Activated CD8-positive, alpha-beta T cell treated with anti-CD3 and anti-CD28 coated beads for 36 hours (primary cell): Measurements from ENCODE around the gene AKAP5. TPM values are rescaled to one million over a fixed set of nuclear protein-coding genes. Genes with fewer than 3 reads are reported as not detected.

Source experiments
- ATAC-seq: fragments of 200-7000 bp; cut with Tn5 transposase; one replicate; pipeline ENCODE4 v1.10.0; 2021; ENCODE audit warnings: mild to moderate bottlenecking, moderate library complexity
- CTCF ChIA-PET: fragments of 350-600 bp; sonication (Branson Sonifier 250); formaldehyde crosslinking; loops from one replicate; lab custom pipeline; 2021; ENCODE audit warnings: antibody characterized with exemption; lab: Charles Lee
- POLR2A ChIA-PET: fragments of 350-600 bp; sonication (Branson Sonifier 250); formaldehyde crosslinking; loops from one replicate; lab custom pipeline; 2021; ENCODE audit warnings: antibody characterized with exemption; lab: Charles Lee
- DNase-seq: peaks from one replicate; pipeline ENCODE4 v3.0.0-alpha.2; 2020
- H3K27ac Mint-ChIP-seq: one replicate; pipeline ENCODE4 v1.8.0; 2021; ENCODE audit warnings: mild to moderate bottlenecking, mixed read lengths
- H3K27me3 Mint-ChIP-seq: one replicate; pipeline ENCODE4 v1.8.0; 2021; ENCODE audit warnings: mixed read lengths
- H3K36me3 Mint-ChIP-seq: one replicate; pipeline ENCODE4 v1.8.0; 2021; ENCODE audit warnings: low read depth, mixed read lengths
- H3K4me1 Mint-ChIP-seq: one replicate; pipeline ENCODE4 v1.8.0; 2021; ENCODE audit warnings: low read depth, mixed read lengths
- H3K4me3 Mint-ChIP-seq: one replicate; pipeline ENCODE4 v1.8.0; 2021; ENCODE audit warnings: mild to moderate bottlenecking, moderate library complexity, mixed read lengths
- H3K9me3 Mint-ChIP-seq: one replicate; pipeline ENCODE4 v1.8.0; 2021; ENCODE audit warnings: mixed read lengths
- CTCF ChIP-seq: fragments of 200-600 bp; IDR thresholded peaks from one replicate; pipeline ENCODE4 v1.8.0; 2022; ENCODE audit warnings: antibody characterized with exemption, mild to moderate bottlenecking
- intact Hi-C: fragments of 100-400 bp; cut with micrococcal nuclease; formaldehyde crosslinking; loops from one replicate; pipeline ENCODE4 v1.10.0; 2022
- total RNA-seq, 2 experiments: library from RNA; stranded (reverse); gene quantifications; one replicate each; pipeline ENCODE4 v1.2.3, GENCODE V29; 2021

The AKAP5 gene
- total RNA-seq, result 1 to 10 TPM; 1.3 to 1.6 TPM

- peaks cover 18% of the 10 kb centered on the region for H3K36me3 Mint-ChIP-seq
- no peak for TF ChIP-seq CTCF
- POLR2A ChIA-PET, result interaction anchor here (1.2 to 2.4 kb wide), 4 partner anchors 11 to 78 kb away, joined by 3 to 11 read pairs (median 6); partner anchors contain the start of genes ZBTB1 and ZBTB25
- H3K27me3 Mint-ChIP-seq, result no peaks in the 10 kb centered on the region
- peaks cover 39% of the 10 kb centered on the region for H3K4me1 Mint-ChIP-seq
- CTCF ChIA-PET, result interaction anchor here (0.8 to 5.7 kb wide), 10 partner anchors 13 to 172 kb away, joined by 3 to 26 read pairs (median 4); no protein-coding TSS in a partner anchor
- ATAC-seq (peak; percentile 85), DNase-seq (peak; percentile 70)
- peak within 1 kb of the TSS; percentile 73 for H3K27ac Mint-ChIP-seq
- no peaks in the 10 kb centered on the region for H3K9me3 Mint-ChIP-seq
- intact Hi-C loops, result no loop called here
- H3K4me3 Mint-ChIP-seq, result peak within 1 kb of the TSS; percentile 71
Observed at GRCh38 chr14:64465191-64465822, at the start of gene AKAP5. AKAP5 (plus strand) TSS chr14:64465499; CDS start chr14:64468395, 2,896 bp downstream.

GRCh38 chr14:64416348-64416932 is 48.9 kb upstream of the AKAP5 start:
- POLR2A ChIA-PET, result interaction anchor here (1.2 to 1.6 kb wide), 2 partner anchors 11 to 29 kb away, joined by 3 to 4 read pairs; no protein-coding TSS in a partner anchor
- CTCF ChIA-PET, result no interaction called here
- TF ChIP-seq CTCF, result no peak
- DNase-seq, result no peak
- H3K9me3 Mint-ChIP-seq, result no peaks in the 10 kb centered on the region
- no peak overlapping the region for H3K27ac Mint-ChIP-seq
- no peak overlapping the region for H3K4me3 Mint-ChIP-seq
- H3K27me3 Mint-ChIP-seq, result no peaks in the 10 kb centered on the region
- intact Hi-C loops, result no loop called here
- H3K36me3 Mint-ChIP-seq, result peaks cover 67% of the 10 kb centered on the region
- H3K4me1 Mint-ChIP-seq, result peaks cover 23% of the 10 kb centered on the region
- no peak for ATAC-seq

GRCh38 chr14:64417055-64417770 is 48.1 kb upstream of the AKAP5 start:
- ChIA-PET POLR2A (interaction anchor here (1.2 to 1.6 kb wide), 3 partner anchors 10 to 30 kb away, joined by 3 to 4 read pairs (median 3); partner anchors contain the start of gene MTHFD1), CTCF (interaction anchor here (5.8 kb wide), 1 partner anchor 13 kb away, joined by 36 read pairs; no protein-coding TSS in a partner anchor)
- peaks cover 65% of the 10 kb centered on the region for H3K36me3 Mint-ChIP-seq

GRCh38 chr14:64417771-64418125 is 47.6 kb upstream of the AKAP5 start:
- Mint-ChIP-seq H3K4me3 (no peak overlapping the region), H3K9me3 (no peaks in the 10 kb centered on the region), H3K27ac (no peak overlapping the region), H3K4me1 (peaks cover 20% of the 10 kb centered on the region), H3K27me3 (no peaks in the 10 kb centered on the region), H3K36me3 (peaks cover 68% of the 10 kb centered on the region)
- TF ChIP-seq CTCF, result no peak
- intact Hi-C loops, result no loop called here
- ChIA-PET CTCF (interaction anchor here (5.8 kb wide), 1 partner anchor 12 kb away, joined by 36 read pairs; no protein-coding TSS in a partner anchor), POLR2A (interaction anchor here (1.5 kb wide), 1 partner anchor 30 kb away, joined by 3 read pairs; the partner anchor contains the start of gene MTHFD1)
- no peak for DNase-seq
- ATAC-seq, result no peak

More at GRCh38 chr14:64417055-64417770, 48.1 kb upstream of the AKAP5 start:
- Mint-ChIP-seq H3K9me3 (no peaks in the 10 kb centered on the region), H3K4me3 (no peak overlapping the region), H3K27ac (peak overlapping the region; percentile 55), H3K27me3 (no peaks in the 10 kb centered on the region), H3K4me1 (peaks cover 17% of the 10 kb centered on the region)
- DNase-seq (no peak), ATAC-seq (no peak)
- intact Hi-C loops, result no loop called here
- no peak for TF ChIP-seq CTCF
